OCI-LY1 (cell line): ENCODE data around the gene PCSK6.

Experiments
- H2AFZ ChIP-seq: fragments of 200-600 bp; sonication (generic), shearing (Covaris generic); 2 replicates; pipeline ENCODE4 v1.6.0; 2014; ENCODE audit warnings: antibody characterized with exemption, mild to moderate bottlenecking, low read length
- H3F3A ChIP-seq: fragments of 200-600 bp; sonication (generic), shearing (Covaris generic); 2 replicates; pipeline ENCODE4 v1.6.0; 2014; ENCODE audit warnings: mild to moderate bottlenecking, antibody characterized with exemption, low read length, moderate library complexity; ENCODE audit not compliant: insufficient read depth
- H3K27ac ChIP-seq: fragments of 200-600 bp; sonication (generic); 2 replicates; pipeline ENCODE4 v1.5.1; 2014; ENCODE audit warnings: low read length, mixed run types, mild to moderate bottlenecking, low read depth; ENCODE audit not compliant: poor library complexity, severe bottlenecking
- H3K27me3 ChIP-seq: fragments of 200-600 bp; sonication (generic); 2 replicates; pipeline ENCODE4 v1.6.0; 2014; ENCODE audit warnings: antibody characterized with exemption, mild to moderate bottlenecking, low read length, moderate library complexity; ENCODE audit not compliant: insufficient read depth
- H3K36me3 ChIP-seq: fragments of 200-600 bp; sonication (generic); 2 replicates; pipeline ENCODE4 v1.6.1; 2014; ENCODE audit warnings: mild to moderate bottlenecking, antibody characterized with exemption, low read length, moderate library complexity, mixed read lengths; ENCODE audit not compliant: insufficient read depth
- H3K4me1 ChIP-seq: fragments of 200-600 bp; sonication (generic); 2 replicates; pipeline ENCODE4 v1.5.1; 2014; ENCODE audit warnings: mild to moderate bottlenecking, low read length, moderate library complexity; ENCODE audit not compliant: insufficient read depth, severe bottlenecking
- H3K4me2 ChIP-seq: fragments of 200-600 bp; sonication (generic), shearing (Covaris generic); 2 replicates; pipeline ENCODE4 v1.6.1; 2014; ENCODE audit warnings: low read length
- H3K4me3 ChIP-seq: fragments of 200-600 bp; sonication (generic); 2 replicates; pipeline ENCODE4 v1.5.1; 2014; ENCODE audit warnings: low read length, low read depth, mild to moderate bottlenecking, mixed read lengths; ENCODE audit not compliant: poor library complexity, severe bottlenecking
- H3K79me2 ChIP-seq: fragments of 200-600 bp; shearing (Covaris generic); 2 replicates; pipeline ENCODE4 v1.6.1; 2016; ENCODE audit warnings: mixed run types, low read length, mixed read lengths; ENCODE audit not compliant: insufficient read depth
- H3K9ac ChIP-seq: fragments of 200-600 bp; sonication (generic), shearing (Covaris generic); 2 replicates; pipeline ENCODE4 v1.6.1; 2014; ENCODE audit warnings: mild to moderate bottlenecking, low read length, mixed read lengths
- H3K9me2 ChIP-seq: fragments of 200-600 bp; sonication (generic), shearing (Covaris generic); 2 replicates; pipeline ENCODE4 v1.6.1; 2014; ENCODE audit warnings: low read depth, mild to moderate bottlenecking, low read length, mixed read lengths
- H3K9me3 ChIP-seq: fragments of 200-600 bp; shearing (Covaris generic); 2 replicates; pipeline ENCODE4 v1.6.1; 2014; ENCODE audit warnings: low read length, mixed read lengths
- H4K20me1 ChIP-seq: fragments of 200-600 bp; sonication (generic), shearing (Covaris generic); 2 replicates; pipeline ENCODE4 v1.6.0; 2016; ENCODE audit warnings: mild to moderate bottlenecking, low read length; ENCODE audit not compliant: insufficient read depth
- CTCF ChIP-seq: fragments of 200-600 bp; sonication (generic), shearing (Covaris generic); IDR thresholded peaks from 2 replicates; pipeline ENCODE4 v1.5.1; 2017; ENCODE audit warnings: mild to moderate bottlenecking, antibody characterized with exemption, low read length, moderate library complexity, mixed read lengths
- EZH2 ChIP-seq: fragments of 200-600 bp; sonication (generic), shearing (Covaris generic); IDR thresholded peaks from 2 replicates; pipeline ENCODE4 v1.8.0; 2017; ENCODE audit warnings: borderline replicate concordance, mixed run types, mild to moderate bottlenecking, antibody characterized with exemption, low read length, moderate library complexity, mixed read lengths

PCSK6 gene

DNA sequence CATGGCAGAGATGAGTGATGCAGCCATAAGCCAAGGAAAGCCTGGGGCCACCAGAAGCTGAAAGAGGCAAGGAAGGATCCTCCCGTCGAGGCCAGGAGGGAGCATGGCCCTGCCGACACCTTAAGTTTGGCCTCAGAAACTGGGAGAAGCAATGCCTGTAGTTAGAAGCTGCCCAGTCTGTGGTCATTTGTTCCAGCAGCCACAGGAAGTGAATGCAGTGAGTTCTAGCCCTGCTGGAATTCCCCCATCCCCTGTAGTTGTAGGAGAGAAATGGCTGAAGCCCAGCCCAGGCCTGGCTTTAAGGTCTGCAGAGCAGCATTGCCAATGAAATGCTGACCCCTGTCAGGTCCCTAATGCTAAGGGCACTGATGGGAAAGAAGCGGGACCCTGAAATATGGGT lies 225.5 kb downstream of the PCSK6 start:
- H3K4me2 ChIP-seq: no peak overlapping the region
- no peaks in the 10 kb centered on the region for H4K20me1 ChIP-seq
- H3K27ac ChIP-seq: no peak overlapping the region
- no peak for TF ChIP-seq CTCF
- no peak for TF ChIP-seq EZH2
- no peaks in the 10 kb centered on the region for H3K9me2 ChIP-seq
- 0 out of 2 replicates have a peak, but pooled peaks cover 2% of the 10 kb centered on the region for H3K27me3 ChIP-seq
- no peaks in the 10 kb centered on the region for H3K79me2 ChIP-seq
- no peak overlapping the region for H3K9ac ChIP-seq
- H3K36me3 ChIP-seq: no peaks in the 10 kb centered on the region
- no peaks in the 10 kb centered on the region for H3K9me3 ChIP-seq
- no peak overlapping the region for H2AFZ ChIP-seq
- H3K4me1 ChIP-seq: no peaks in the 10 kb centered on the region
- no peak overlapping the region for H3K4me3 ChIP-seq
- H3F3A ChIP-seq: no peaks in the 10 kb centered on the region

GRCh38 chr15:101262551-101262950 lies 227.0 kb downstream of the PCSK6 start:
- Histone ChIP-seq H3K4me1 (no peaks in the 10 kb centered on the region), H3K4me3 (no peak overlapping the region), H3K4me2 (no peak overlapping the region), H3K9me3 (no peaks in the 10 kb centered on the region), H3K27me3 (0 out of 2 replicates have a peak, but pooled peaks cover 7% of the 10 kb centered on the region), H3K9ac (no peak overlapping the region), H3K36me3 (no peaks in the 10 kb centered on the region), H4K20me1 (no peaks in the 10 kb centered on the region), H3K9me2 (no peaks in the 10 kb centered on the region), H3K79me2 (no peaks in the 10 kb centered on the region), H2AFZ (no peak overlapping the region), H3F3A (no peaks in the 10 kb centered on the region), H3K27ac (no peak overlapping the region)
- TF ChIP-seq EZH2 (no peak), CTCF (no peak)

DNA sequence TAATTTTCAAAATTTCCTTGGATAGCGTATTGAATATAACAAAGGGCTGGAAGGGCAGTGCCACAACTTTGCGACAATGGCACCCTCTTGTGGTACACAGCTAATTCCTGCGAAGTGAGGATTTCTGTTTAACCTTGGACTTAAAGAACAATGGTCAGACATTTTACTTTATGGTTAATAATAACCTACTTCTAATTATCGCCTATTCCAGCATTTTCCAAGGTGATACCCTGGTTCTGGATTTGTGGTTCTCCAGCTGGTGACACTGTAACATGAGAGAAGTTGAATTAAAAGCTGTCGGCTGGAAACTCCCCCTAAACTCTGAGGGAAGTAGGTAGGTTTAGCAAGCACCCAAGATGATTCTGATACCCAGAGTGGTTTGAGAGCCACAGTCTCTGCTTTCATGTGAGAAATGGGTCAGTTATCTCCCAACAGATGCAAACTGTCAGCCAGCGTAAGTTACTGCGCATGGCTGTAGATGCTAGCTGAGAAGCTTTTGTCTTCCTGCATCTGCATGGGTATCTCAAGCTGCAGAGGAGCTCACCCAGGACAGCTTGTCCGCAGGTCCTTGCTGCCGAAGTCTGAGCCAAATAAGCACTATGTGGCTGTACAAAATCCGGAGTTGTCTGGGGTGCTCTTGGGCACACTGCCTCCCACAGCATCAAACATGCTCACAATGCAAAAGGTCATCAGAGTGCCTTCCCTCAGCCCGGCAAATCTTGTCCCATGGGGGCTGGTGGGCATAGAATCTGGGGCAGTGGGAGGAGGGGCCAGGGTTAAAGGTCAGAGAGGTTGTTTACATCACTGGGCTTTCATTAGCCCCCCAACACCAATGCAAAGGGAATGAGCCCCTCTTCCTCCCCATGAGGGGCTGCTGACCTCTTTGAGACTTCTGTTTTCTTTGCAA lies 231.0 kb downstream of the PCSK6 start:
- H3F3A ChIP-seq: no peaks in the 10 kb centered on the region
- H3K9ac ChIP-seq: no peak overlapping the region
- no peak overlapping the region for H3K4me3 ChIP-seq
- H3K4me1 ChIP-seq: no peaks in the 10 kb centered on the region
- TF ChIP-seq EZH2: no peak
- TF ChIP-seq CTCF: peak; percentile 95
- no peak overlapping the region for H2AFZ ChIP-seq
- no peaks in the 10 kb centered on the region for H3K9me2 ChIP-seq
- 0 out of 2 replicates have a peak, but pooled peaks cover 7% of the 10 kb centered on the region for H3K27me3 ChIP-seq
- no peaks in the 10 kb centered on the region for H3K79me2 ChIP-seq
- H3K4me2 ChIP-seq: no peak overlapping the region
- no peaks in the 10 kb centered on the region for H4K20me1 ChIP-seq
- H3K27ac ChIP-seq: no peak overlapping the region
- no peaks in the 10 kb centered on the region for H3K9me3 ChIP-seq
- H3K36me3 ChIP-seq: no peaks in the 10 kb centered on the region
